Colonic mucosa (tissue), 4 donors: ENCODE measurements around the gene COL2A1. TPM values are rescaled to one million over a fixed set of nuclear protein-coding genes. Genes with fewer than 3 reads are reported as not detected.
A peak's percentile ranks its signal among the peaks of the same experiment; 100 is the strongest.

Experiments
- DNase-seq: peaks from one replicate; pipeline ENCODE4 v3.0.0-alpha.2; 2020
- H3K27ac ChIP-seq: fragments of 200-600 bp; one replicate; pipeline ENCODE4 v1.8.0; 2021
- H3K27me3 ChIP-seq: fragments of 200-600 bp; one replicate; pipeline ENCODE4 v1.8.0; 2021
- H3K36me3 ChIP-seq: fragments of 200-600 bp; one replicate; pipeline ENCODE4 v1.8.0; 2021
- H3K4me1 ChIP-seq: fragments of 200-600 bp; one replicate; pipeline ENCODE4 v1.8.0; 2021; ENCODE audit warnings: mild to moderate bottlenecking
- H3K4me3 ChIP-seq: fragments of 200-600 bp; one replicate; pipeline ENCODE4 v1.8.0; 2021
- H3K9ac ChIP-seq, 2 donors: one replicate each; pipeline ENCODE4 v1.7.0; 2013; ENCODE audit warnings: control low read depth in 2 of 2, low read depth in 2 of 2, low read length in 2 of 2
- H3K9me3 ChIP-seq: fragments of 200-600 bp; one replicate; pipeline ENCODE4 v1.8.0; 2021
- CTCF ChIP-seq: fragments of 200-600 bp; IDR thresholded peaks from one replicate; pipeline ENCODE4 v1.8.0; 2022; ENCODE audit warnings: antibody characterized with exemption, mild to moderate bottlenecking
- intact Hi-C: fragments of 100-400 bp; cut with DNase I; formaldehyde crosslinking; loops from one replicate; pipeline ENCODE4 v1.14.1; 2022
- total RNA-seq, 2 donors: library from RNA; stranded (reverse); fragmentation: NEBNext Ultra II Directional in 1 of 2; extraction: Animal tissue kit (Norgen Biotek cat#: 25700) in 1 of 2; gene quantifications; one replicate each; pipeline ENCODE4 v1.2.1, GENCODE V29; 2021
- donor health status: healthy.
- donor health status: DM: no; HTN: no; CAD: no.
- donor health status: DM: no; HTN: no; CAD: no.

COL2A1 gene
- total RNA-seq, 2 donors from 2014 or later: 1.1 to 1.3 TPM

- H3K4me1 ChIP-seq: peaks cover 7% of the 10 kb centered on the region
- H3K36me3 ChIP-seq: no peaks in the 10 kb centered on the region
- H3K27ac ChIP-seq: no peak overlapping the region
- TF ChIP-seq CTCF: no peak
- DNase-seq: peak; percentile 40
- no peak overlapping the region for H3K4me3 ChIP-seq
- intact Hi-C loops: no loop called here
- H3K9ac ChIP-seq: no peak overlapping the region
- no peaks in the 10 kb centered on the region for H3K9me3 ChIP-seq
- no peaks in the 10 kb centered on the region for H3K27me3 ChIP-seq
Observed at GRCh38 chr12:48040354-48040753, 36.1 kb upstream of the COL2A1 start.

- Histone ChIP-seq H3K27me3 (no peaks in the 10 kb centered on the region), H3K4me3 (no peak overlapping the region), H3K4me1 (peaks cover 7% of the 10 kb centered on the region), H3K36me3 (no peaks in the 10 kb centered on the region), H3K9ac (no peak overlapping the region), H3K9me3 (no peaks in the 10 kb centered on the region), H3K27ac (no peak overlapping the region)
- no peak for TF ChIP-seq CTCF
- DNase-seq: no peak
- intact Hi-C loops: no loop called here
Observed at GRCh38 chr12:48039151-48039550, 34.9 kb upstream of the COL2A1 start.

DNA sequence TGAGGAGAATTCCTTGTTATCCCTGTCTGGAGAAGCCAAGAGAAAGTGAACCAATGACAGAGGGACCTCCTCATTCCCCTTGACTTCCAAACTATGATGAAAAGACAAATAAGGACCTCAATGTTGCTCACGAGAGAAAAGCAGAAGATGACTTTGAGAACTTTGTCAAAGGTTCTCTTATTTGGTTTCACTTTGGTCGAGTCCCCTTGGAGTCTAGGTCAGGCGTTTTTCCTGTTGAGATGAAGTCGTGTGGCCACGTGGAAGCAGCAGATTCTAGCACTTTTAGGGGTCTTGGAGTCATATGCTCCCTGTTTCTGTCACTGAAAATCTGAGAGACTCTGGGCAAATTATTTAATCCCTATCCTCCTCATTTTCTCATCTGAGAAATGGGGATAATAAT lies 33.8 kb upstream of the COL2A1 start:
- Histone ChIP-seq H3K27me3 (no peaks in the 10 kb centered on the region), H3K9me3 (no peaks in the 10 kb centered on the region), H3K4me3 (no peak overlapping the region), H3K36me3 (no peaks in the 10 kb centered on the region), H3K27ac (no peak overlapping the region), H3K4me1 (peaks cover 7% of the 10 kb centered on the region), H3K9ac (no peak overlapping the region)
- intact Hi-C loops: no loop called here
- DNase-seq: no peak
- no peak for TF ChIP-seq CTCF

- Histone ChIP-seq H3K36me3 (no peaks in the 10 kb centered on the region), H3K9ac (no peak overlapping the region), H3K27me3 (no peaks in the 10 kb centered on the region), H3K9me3 (no peaks in the 10 kb centered on the region), H3K4me1 (peaks cover 7% of the 10 kb centered on the region), H3K4me3 (no peak overlapping the region), H3K27ac (no peak overlapping the region)
- intact Hi-C loops: no loop called here
- no peak for DNase-seq
- no peak for TF ChIP-seq CTCF
Observed at GRCh38 chr12:48037267-48037915, 33.1 kb upstream of the COL2A1 start.

- Histone ChIP-seq H3K9me3 (no peaks in the 10 kb centered on the region), H3K27ac (no peak overlapping the region), H3K36me3 (no peaks in the 10 kb centered on the region), H3K4me3 (no peak overlapping the region), H3K4me1 (peaks cover 7% of the 10 kb centered on the region), H3K27me3 (no peaks in the 10 kb centered on the region), H3K9ac (no peak overlapping the region)
- no peak for TF ChIP-seq CTCF
- intact Hi-C loops: no loop called here
- DNase-seq: no peak
Observed at GRCh38 chr12:48036818-48037217, 32.5 kb upstream of the COL2A1 start.
